Measurements from ENCODE around the gene RIC1. TPM values are rescaled to one million over a fixed set of nuclear protein-coding genes. Genes with fewer than 3 reads are reported as not detected.

The RIC1 gene
- total RNA-seq, 2 donors from 2014 or later: 12.8 to 17.9 TPM

- TF ChIP-seq CTCF (IDR thresholded peaks at IDR 0.05): no peak
- Histone ChIP-seq H3K4me3 (no peak overlapping the region), H3K27me3 (no peaks in the 10 kb centered on the region), H3K9me3 (no peaks in the 10 kb centered on the region), H3K27ac (no peak overlapping the region), H3K9ac (ENCODE audit: low read depth in 2 of 2, low read length in 2 of 2) (no peak overlapping the region), H3K4me1 (peaks cover 9% of the 10 kb centered on the region), H3K36me3 (no peaks in the 10 kb centered on the region)
- intact Hi-C loops (cut with DNase I): no loop called here
- peak; percentile 38 for DNase-seq
Measured at GRCh38 chr9:5800969-5801738, 172.2 kb downstream of the RIC1 start.

GRCh38 chr9:5801739-5802113 lies 172.8 kb downstream of the RIC1 start:
- Histone ChIP-seq H3K27me3 (no peaks in the 10 kb centered on the region), H3K4me1 (peaks cover 9% of the 10 kb centered on the region), H3K4me3 (no peak overlapping the region), H3K9me3 (no peaks in the 10 kb centered on the region), H3K36me3 (no peaks in the 10 kb centered on the region), H3K9ac (ENCODE audit: low read depth in 2 of 2, low read length in 2 of 2) (no peak overlapping the region), H3K27ac (no peak overlapping the region)
- intact Hi-C loops (cut with DNase I): no loop called here
- DNase-seq: no peak
- no peak for TF ChIP-seq CTCF (IDR thresholded peaks at IDR 0.05)

GRCh38 chr9:5805478-5805877 lies 176.6 kb downstream of the RIC1 start:
- Histone ChIP-seq H3K4me1 (peaks cover 9% of the 10 kb centered on the region), H3K4me3 (no peak overlapping the region), H3K36me3 (no peaks in the 10 kb centered on the region), H3K27ac (no peak overlapping the region), H3K27me3 (no peaks in the 10 kb centered on the region), H3K9me3 (no peaks in the 10 kb centered on the region), H3K9ac (ENCODE audit: low read depth in 2 of 2, low read length in 2 of 2) (no peak overlapping the region)
- no peak for TF ChIP-seq CTCF (IDR thresholded peaks at IDR 0.05)
- intact Hi-C loops (cut with DNase I): no loop called here
- DNase-seq: no peak

GRCh38 chr9:5811751-5812150 lies 182.8 kb downstream of the RIC1 start:
- Histone ChIP-seq H3K36me3 (no peaks in the 10 kb centered on the region), H3K9ac (ENCODE audit: low read depth in 2 of 2, low read length in 2 of 2) (no peak overlapping the region)

GRCh38 chr9:5813824-5814223 lies 184.9 kb downstream of the RIC1 start:
- H3K27me3 ChIP-seq: no peaks in the 10 kb centered on the region
- intact Hi-C loops (cut with DNase I): no loop called here
- H3K4me3 ChIP-seq: no peak overlapping the region
- no peaks in the 10 kb centered on the region for H3K4me1 ChIP-seq
- H3K36me3 ChIP-seq: no peaks in the 10 kb centered on the region
- no peak overlapping the region for H3K27ac ChIP-seq
- no peaks in the 10 kb centered on the region for H3K9me3 ChIP-seq
- no peak for DNase-seq
- no peak overlapping the region for H3K9ac ChIP-seq (ENCODE audit: low read depth in 2 of 2, low read length in 2 of 2)
- no peak for TF ChIP-seq CTCF (IDR thresholded peaks at IDR 0.05)

More at GRCh38 chr9:5811751-5812150, 182.8 kb downstream of the RIC1 start:
- DNase-seq: no peak
- H3K9me3 ChIP-seq: no peaks in the 10 kb centered on the region
- no peaks in the 10 kb centered on the region for H3K4me1 ChIP-seq
- no peak for TF ChIP-seq CTCF (IDR thresholded peaks at IDR 0.05)
- no peak overlapping the region for H3K4me3 ChIP-seq
- no peak overlapping the region for H3K27ac ChIP-seq
- no peaks in the 10 kb centered on the region for H3K27me3 ChIP-seq
- intact Hi-C loops (cut with DNase I): no loop called here

Data from colonic mucosa (tissue), 4 donors.